GM06990 (cell line): ENCODE results near the gene L1CAM.

Source experiments
- DNase-seq: peaks from one replicate; pipeline ENCODE4 v3.0.0-alpha.2; 2011; ENCODE audit not compliant: insufficient read length; ENCODE audit errors: extremely low read depth
- H3K27me3 ChIP-seq: replicated peaks from 2 replicates; pipeline ENCODE4 v1.6.0; 2011; ENCODE audit warnings: low read length; ENCODE audit not compliant: control insufficient read depth, insufficient read depth
- H3K36me3 ChIP-seq: 2 replicates; pipeline ENCODE4 v1.5.1; 2011; ENCODE audit warnings: low read length; ENCODE audit not compliant: control insufficient read depth, insufficient read depth
- H3K4me3 ChIP-seq: replicated peaks from 2 replicates; pipeline ENCODE4 v1.5.1; 2011; ENCODE audit warnings: low read depth, mild to moderate bottlenecking, control low read depth, low read length
- TF ChIP-seq, protein P1 (sequence below): IDR thresholded peaks from 2 replicates; pipeline ENCODE4 v1.5.1; 2011; ENCODE audit warnings: low read length, control low read depth, mild to moderate bottlenecking, inconsistent platforms; ENCODE audit not compliant: insufficient read depth, poor library complexity, severe bottlenecking

Gene L1CAM

DNA sequence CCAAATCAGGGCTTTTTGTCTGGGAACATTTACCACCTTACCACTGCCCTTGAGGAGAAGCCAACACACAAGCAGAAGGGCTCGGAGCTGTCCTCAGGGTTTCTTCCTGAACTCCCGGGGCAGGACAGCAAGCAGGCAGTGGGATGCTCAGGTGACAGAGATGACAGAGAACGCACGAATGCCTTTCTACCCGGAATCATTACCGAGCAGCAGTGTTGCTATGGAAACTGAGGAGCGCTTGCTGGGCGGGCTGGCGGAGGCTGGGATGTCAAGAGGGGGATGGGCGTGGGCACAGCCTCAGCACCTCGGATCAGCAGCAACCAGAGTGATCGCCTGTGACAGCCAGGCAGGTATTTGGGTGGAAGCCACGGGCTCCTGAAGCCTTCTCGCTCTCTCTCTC lies 73.8 kb downstream of the L1CAM start:
- no peak overlapping the region for H3K4me3 ChIP-seq
- H3K27me3 ChIP-seq, result no peaks in the 10 kb centered on the region
- no peaks in the 10 kb centered on the region for H3K36me3 ChIP-seq
- TF ChIP-seq, protein P1, sequence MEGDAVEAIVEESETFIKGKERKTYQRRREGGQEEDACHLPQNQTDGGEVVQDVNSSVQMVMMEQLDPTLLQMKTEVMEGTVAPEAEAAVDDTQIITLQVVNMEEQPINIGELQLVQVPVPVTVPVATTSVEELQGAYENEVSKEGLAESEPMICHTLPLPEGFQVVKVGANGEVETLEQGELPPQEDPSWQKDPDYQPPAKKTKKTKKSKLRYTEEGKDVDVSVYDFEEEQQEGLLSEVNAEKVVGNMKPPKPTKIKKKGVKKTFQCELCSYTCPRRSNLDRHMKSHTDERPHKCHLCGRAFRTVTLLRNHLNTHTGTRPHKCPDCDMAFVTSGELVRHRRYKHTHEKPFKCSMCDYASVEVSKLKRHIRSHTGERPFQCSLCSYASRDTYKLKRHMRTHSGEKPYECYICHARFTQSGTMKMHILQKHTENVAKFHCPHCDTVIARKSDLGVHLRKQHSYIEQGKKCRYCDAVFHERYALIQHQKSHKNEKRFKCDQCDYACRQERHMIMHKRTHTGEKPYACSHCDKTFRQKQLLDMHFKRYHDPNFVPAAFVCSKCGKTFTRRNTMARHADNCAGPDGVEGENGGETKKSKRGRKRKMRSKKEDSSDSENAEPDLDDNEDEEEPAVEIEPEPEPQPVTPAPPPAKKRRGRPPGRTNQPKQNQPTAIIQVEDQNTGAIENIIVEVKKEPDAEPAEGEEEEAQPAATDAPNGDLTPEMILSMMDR, result no peak
- DNase-seq, result no peak
